Stimulated activated CD4-positive, alpha-beta T cell treated with anti-CD3 and anti-CD28 coated beads, TNF-alpha, amount 100 ng/mL, for 48 hours (primary cell): Measurements from ENCODE around the gene HOXC10.

ENCODE experiments used
- DNase-seq, 3 donors: peaks; one replicate each; pipeline ENCODE4 v3.0.0-alpha.2; 2020; ENCODE audit warnings: low read depth in 3 of 3

Gene HOXC10

DNA sequence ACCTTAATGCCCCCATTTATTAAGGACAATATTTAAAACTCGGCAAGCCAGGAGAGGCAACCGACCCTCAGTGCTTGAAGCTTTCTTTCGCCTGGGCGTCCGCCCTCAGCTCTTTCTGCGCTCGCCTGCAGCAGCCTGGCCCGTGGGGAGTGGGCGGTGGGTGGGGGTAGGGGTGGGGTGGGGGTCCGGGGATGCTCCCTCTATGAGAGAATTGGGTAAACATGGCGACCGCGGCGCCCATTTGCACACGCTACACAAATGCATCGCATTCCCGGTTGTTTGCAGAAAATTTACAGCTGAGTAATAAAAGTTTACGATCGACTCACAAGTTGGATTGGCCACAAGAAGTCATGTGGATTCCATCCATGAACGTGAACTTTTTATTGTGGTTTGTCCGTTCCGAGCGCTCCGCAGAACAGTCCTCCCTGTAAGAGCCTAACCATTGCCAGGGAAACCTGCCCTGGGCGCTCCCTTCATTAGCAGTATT, 31.6 kb downstream of the HOXC10 start:
- DNase-seq = no peak

DNA sequence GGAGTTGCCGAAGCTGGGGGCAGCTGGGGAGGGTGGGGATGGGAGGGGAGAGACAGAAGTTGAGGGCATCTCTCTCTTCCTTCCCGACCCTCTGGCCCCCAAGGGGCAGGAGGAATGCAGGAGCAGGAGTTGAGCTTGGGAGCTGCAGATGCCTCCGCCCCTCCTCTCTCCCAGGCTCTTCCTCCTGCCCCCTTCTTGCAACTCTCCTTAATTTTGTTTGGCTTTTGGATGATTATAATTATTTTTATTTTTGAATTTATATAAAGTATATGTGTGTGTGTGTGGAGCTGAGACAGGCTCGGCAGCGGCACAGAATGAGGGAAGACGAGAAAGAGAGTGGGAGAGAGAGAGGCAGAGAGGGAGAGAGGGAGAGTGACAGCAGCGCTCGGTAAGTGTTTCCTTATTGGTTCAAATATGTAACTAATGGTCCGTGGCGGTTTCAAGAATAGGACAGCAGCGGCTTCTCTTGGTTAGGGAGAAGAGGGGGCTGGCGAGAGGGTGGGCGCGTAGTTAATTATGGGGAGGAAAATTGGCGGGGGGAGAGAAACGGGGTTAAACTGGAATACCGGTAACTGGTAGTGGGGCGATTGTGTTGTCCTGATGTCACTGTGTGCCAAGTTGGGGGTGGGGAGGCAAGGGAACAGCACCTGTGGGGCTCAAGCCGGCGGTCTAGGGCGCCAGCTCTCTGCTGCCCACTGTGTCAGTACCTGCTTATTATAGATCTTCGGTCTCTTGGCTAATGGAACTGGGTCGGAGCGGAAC, 32.3 kb downstream of the HOXC10 start:
- DNase-seq = no peak

DNA sequence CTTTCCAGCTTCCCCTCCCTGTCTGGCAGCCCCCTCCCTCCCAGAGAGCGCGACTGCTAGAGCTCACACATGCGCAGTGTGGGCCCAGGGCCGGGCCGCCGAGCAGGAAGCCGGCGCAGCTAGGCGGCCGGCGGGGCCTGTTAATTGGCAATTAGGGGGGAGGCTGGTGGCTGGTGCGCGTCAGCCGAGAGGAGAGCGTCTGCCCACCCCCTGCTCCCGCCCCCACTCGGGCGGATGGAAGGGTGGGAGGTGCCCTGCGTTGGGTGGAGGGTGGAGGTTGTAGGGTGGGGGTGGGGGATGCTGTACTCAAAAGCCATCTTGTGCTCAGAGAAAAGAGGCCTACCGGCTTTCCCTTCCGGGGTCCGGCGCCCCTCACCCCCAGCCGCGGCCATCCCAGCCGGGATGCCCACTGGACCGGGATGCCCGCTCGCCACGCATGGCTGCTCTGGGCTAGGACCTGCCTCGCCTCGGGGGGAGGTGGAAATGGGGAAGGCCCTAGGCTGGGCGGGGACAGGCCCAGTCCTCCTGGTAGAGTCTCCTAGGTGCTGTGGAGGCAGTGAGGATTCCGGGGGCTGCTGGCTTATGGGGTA, 33.0 kb downstream of the HOXC10 start:
- peak in 2 of 3 donors; percentile 34 to 65 for DNase-seq

DNA sequence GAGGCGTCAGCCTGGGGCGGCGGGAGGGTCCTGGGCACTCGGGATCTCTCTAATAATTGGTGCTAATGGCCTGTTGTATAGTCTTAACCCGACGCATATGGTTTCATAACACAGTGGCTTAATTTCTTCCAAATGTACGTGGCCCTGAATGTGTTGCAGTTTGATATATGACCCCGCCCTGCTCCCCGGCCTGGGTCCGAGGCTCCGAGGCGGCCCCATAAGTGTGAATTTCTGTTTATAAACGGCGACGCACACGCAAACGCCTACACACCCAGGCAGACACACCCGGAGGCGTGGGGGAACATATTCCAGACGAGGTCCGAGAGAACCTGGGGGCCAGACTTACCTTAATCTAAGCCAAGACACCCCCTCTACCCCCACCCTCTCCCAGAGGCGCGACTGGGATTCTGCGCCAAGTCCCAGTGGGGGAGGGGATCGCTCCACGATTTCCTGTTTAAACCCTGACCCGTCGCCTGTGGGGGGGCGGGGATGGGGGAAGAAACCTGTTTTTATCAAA, 33.6 kb downstream of the HOXC10 start:
- no peak for DNase-seq

DNA sequence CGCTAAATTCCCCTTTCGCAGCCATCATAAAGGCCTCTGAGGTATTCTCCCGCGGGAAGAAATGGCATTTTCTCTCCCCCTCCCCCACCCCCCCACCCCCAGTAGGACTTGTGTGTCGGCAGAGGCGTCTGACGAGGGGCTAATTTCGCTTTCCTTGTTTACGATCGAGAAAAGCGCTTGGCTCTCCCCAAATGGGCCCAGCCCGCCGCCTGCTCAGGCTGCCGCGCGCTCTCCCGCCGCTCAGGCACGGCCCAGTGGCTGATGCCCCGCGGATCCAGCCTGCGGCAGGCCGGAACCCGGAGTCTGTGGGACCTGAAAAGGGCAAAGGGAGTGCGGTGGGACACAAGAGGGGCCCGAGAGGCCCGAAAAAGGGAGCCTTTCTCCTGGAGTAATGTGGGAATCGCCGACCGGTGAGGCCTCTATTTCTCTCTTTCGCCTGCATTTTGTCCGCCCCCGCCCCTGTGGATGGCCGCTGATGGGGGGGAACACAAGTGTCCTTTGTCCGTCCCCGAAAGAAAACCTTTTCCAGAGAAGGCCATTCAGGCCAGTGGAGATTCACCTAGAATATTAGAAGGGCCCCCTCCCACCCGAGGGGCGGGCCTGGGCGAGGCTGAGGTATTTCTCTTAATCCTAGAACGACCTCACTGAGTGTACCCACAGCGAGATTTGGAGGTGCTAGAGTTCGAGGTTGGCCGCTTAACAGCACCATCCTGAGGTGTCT, 34.3 kb downstream of the HOXC10 start:
- no peak for DNase-seq

DNA sequence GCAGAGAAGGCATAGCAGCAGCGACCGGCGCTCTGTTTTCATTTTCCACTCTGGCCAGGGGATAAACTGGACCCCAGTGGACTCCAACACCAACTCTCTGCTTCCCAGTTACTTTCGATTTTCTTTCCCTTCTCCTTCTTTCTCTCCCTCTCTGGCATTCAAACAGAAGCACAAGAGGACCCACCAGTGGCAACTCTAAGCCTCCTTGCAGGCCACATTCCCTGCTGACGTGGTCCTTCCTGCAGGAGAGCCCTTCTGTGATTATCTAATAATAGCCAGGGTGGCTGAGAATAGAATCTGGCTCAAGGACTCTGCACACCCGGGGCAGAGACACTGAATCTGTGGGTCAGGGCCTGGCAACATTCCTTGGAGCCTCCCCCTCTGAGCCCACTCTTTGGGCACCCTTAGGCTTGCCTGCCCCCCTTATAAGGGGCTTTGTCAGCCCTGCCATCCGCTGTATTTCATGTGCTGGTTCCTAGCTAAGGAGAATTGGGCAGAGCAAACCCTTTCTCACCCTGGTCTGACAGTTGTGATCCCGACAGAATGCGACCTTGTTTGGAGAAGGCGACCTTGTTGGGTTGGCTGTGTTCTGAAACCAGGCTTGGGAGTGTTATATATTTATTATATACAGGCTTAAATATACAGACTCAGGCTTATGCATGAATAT, 35.1 kb downstream of the HOXC10 start:
- DNase-seq = no peak

DNA sequence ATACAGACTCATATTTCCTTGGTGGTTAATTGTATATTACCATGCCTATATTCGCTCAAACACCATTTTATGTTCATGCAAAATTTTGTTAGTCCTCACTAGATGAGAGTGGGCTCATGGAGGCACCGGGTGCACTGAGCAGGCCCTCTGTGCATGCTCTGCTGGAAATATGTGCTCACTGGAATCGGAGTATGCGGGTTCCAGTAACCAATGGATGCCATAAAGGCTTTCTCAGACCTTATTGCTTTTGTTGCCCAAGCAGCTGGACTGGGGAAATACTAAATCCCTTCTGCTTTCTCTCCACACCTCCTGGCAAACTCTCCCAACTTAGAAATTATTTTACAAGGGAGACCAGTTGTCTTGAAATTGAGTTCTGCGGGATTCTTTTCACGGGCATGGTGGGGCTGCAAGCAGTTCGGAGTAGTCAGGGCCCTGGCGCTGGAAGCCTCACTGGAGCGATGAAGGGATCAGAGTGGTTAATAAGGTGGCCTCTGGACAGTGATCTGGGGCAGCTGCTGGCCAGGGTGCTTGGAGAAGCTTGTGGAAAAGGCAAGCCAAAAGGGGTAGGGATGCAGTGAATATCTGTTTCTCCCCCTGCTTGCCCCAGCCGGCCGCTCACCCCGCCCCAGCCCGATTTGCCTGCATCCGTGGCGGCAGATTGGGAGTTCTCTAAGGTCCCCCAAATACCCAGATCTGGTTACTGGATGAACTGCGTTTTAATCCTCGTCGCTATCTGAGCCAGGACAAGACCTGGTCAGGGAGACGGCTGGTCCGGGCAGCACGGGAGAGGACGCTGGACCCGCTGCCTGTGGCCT, 35.9 kb downstream of the HOXC10 start:
- no peak for DNase-seq

DNA sequence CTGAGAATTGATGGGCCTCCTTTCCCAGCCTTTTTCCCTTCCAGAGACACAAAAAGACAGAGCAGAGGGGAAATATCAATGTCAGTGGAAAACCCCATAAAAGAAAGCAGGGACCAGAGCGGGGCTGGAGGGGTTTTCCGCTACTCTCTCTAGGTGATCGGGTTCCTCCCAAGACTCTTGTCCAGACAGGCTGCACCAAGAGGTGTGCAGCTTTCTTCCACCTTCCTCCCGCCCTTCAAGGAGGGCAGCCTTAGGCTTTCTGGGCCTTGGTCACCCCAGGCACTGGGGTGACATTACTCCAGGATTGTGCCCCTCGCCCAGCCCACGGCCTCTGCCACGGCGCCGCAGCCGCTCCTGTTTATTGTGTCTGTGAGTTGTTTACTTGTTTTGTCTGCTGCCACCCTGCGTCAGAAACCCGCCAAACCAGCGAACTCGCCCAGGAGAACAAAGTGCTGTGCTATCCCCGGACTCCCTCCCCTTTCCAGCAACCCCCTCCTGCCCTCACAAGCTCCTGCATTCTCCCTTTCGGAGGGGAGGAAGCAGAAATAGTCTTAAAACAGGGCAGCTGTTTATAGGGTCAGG, 36.6 kb downstream of the HOXC10 start:
- DNase-seq = no peak

DNA sequence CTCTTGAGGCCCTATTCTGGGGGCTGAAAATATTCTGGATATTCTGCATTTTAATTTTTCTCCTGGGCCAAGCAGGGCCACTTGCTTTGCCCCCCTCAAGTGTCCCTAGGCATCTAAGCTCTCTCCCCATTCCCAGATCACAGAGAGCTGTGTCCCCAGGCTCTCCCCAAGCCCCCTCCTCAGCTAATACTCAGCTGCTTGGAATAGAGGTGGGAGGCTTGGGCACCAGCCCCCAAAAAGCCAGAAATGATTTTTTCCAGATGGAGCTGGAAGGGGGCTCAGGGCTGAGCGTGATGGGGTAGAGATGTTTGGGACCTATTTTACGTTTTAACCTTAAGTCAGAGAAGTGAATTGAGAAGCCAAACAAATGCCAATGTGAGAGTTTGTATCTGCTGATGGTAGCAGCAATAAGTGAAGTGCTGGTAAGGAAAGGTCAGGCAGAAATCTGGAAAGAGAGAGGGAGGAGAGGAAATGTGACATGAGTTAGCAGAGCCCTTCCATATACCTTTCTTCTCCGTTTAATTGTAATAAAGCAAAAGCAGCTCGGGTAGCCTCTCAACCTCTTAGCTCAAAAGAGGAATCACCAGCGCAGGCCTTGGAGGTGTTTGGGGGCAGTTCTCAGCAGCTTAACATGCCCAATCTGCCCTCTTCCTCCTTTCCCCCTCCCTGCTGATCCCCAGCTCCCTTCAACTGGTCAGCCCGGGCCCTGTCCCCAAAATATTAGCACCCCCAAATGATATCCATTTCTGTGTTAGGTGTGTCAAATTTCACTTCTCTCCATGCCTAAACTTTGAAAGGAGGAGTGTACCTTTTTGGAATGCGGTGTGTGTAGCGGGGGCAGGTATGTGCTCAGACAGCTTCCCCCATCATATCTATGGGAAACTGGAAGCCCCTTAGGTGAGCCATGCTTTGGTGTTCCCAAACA, 38.3 kb downstream of the HOXC10 start:
- no peak for DNase-seq

DNA sequence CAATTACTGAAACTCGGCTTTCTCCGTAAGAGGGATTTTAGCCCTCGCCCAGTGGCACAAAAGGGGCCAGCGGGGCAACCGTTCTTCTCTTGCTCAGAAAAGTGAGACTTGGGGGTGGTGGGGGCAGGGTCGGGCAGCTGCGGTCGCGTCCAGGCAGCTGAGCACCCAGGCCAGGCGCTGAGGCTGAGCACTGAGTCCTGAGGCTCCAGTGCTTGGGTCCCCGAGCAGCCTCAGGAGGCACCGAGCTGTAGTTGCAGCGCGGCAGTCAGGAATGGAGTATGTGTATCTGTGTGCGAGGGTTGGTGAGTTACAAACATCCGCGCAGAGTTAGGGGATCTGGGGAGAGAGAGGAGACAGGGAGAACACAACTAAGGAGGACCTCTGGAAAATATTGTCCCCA, 39.2 kb downstream of the HOXC10 start:
- DNase-seq = no peak

DNA sequence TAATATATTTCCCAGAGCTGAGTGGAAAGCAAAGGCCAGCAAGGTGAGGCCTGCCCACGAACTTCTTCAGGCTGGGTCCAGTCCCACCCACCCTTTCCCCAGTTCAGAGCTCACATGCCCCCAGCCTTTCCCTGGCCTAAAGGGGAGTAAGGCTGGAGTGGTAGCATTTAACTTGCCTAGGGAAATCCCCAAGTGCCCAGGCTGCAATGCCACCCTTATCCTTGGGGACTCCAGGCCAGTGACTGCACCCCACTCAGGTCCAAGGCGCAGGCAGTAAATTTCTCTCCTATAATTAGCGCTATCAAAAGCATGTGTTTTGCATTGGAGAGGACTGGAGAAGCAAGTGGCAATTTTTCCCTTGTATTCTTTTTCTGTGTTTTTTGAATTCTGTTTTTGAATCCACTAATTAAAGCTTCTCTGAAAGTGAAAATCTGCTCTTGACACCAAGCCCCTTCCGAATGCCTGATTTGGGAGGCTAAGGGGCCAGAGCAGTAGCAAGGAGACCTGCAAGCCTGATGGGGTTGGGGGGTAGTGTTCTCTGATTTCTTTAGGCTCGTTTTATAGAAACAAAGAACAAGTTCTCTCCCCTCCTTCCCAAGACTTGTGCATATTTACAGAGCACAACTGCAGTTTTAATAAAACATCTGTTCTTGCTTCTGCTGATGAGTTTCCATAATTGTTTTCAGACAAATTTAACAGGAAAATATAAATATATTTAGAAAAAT, 39.8 kb downstream of the HOXC10 start:
- no peak for DNase-seq

DNA sequence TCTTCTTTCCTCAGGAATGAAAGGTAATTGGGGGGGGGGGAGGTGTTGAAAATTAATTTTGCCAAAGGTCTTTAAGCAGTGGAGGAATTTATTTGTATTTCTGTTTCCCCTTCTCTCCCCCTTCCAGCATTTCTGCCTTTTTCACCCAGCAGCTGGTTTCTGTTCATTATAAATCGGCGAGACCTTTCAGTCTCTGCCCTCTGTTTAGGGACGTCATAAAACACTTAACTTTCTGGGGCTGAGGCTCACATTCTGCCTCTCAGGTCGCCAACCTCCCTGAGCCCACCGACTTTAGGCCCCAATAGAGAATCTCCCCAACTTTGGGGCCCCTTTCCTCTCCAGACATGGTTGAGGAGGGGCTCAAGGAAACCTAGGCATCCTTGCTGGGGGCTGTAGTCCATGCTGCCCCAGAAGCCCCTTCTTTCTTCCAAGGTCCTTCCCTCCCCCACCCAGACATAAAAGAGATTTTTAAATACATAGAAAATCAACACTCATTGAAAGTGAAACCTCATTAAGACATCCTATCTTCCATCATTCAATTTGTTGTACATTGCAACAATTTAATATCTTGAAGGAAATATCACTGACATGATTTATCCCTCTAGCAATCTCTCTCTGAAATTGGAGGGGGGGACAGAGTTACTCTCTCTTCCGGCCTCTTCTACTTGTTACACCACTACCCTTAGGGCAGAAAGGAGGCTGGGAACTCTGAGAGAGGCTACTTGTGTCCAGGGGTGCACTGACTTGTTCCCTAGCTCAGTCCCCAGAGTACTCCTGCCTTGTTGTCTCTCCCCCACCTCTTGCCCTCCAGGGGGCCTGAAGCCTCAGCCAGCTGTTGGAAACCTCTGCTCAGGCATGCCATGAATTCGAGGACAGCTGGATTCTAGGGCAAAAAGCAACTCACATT, 40.8 kb downstream of the HOXC10 start:
- DNase-seq = no peak

DNA sequence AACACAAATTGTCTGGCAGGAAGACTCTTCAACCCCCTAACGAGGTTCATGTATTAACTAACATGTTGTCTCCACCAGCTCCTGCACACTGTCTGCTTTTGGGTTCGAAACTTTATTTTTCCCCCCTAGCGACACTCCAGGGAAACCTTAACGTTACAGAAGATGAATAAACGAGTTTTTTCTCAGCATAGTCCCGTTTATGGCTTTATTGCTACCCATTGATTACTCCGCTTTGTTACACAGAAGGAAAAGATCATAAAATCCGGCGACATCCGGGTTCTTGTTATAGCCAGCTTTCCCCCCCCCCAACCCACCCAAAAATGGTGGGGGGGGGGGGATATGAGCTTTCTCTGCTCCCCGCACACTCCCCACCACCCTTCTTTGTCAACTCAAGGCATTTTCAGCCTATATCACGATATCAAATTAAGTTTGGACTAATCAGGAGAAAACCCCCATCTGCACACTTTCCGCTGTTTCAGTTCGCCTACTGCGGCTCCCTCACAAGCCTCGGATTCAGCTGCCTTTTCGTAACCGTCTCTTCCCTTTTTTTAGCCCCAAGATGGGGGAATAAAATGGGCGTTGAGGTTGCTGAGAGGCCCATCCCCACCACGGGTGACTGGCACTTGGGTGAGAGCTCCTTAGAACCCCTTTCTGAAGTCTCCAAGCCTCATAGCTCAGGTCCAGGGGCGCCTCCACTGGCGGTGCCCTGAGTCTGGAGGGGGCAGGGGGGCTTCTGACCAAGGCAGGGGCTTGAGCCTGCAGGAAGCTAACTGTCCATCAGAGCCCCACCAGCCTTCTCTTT, 41.9 kb downstream of the HOXC10 start:
- no peak for DNase-seq

DNA sequence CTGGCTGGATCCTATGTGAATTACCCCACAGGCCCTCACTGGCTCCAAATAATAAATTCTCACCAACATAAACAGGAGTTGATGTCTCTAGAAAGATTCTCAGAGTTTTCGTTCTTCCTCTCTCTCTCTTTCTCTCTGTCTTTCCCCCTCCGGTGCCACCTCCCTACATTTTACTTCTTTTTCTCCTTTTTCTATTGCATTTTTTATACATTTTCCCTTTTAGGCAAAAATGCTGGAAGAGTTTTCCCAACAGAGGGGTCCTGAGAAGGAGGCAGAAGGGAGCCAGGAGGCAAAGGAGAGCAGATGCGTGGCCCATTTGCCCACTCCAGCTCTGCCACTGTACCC, 42.5 kb downstream of the HOXC10 start:
- DNase-seq = no peak

DNA sequence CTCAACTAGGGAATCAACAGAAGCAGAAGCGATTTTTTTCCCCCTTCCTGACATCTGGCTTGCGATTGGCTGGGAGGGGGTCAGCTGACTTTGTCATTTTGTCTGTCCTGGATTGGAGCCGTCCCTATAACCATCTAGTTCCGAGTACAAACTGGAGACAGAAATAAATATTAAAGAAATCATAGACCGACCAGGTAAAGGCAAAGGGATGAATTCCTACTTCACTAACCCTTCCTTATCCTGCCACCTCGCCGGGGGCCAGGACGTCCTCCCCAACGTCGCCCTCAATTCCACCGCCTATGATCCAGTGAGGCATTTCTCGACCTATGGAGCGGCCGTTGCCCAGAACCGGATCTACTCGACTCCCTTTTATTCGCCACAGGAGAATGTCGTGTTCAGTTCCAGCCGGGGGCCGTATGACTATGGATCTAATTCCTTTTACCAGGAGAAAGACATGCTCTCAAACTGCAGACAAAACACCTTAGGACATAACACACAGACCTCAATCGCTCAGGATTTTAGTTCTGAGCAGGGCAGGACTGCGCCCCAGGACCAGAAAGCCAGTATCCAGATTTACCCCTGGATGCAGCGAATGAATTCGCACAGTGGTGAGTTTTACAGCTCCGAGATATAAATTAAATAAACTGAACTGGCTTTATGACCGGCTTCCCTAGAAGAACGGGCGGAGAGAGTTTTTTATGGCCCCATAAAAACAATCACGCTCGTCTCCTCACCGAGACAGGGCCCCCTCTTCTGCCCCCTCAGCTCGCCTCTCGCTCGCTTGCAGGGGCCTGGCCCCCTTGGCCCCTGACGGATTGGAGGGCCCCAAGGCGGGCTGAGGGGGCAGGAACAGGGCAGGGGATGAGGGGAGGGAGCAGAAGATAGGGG, 43.6 kb downstream of the HOXC10 start, which contains the start of gene HOXC6:
HOXC6 (plus strand) TSS at position 127 of the 888 bp plus-strand sequence; CDS start at position 209, 82 bp downstream.
- no peak for DNase-seq
